Activated B cell treated with CpG ODN at 0.5 μM for 24 hours (primary cell): ENCODE results near the gene MOCS3. TPM values are rescaled to one million over a fixed set of nuclear protein-coding genes. Genes with fewer than 3 reads are reported as not detected.

Source experiments
- ATAC-seq: fragments of 200-7000 bp; cut with Tn5 transposase; one replicate; pipeline ENCODE4 v1.10.0; 2021; ENCODE audit warnings: low read depth, mild to moderate bottlenecking, moderate library complexity
- CTCF ChIA-PET: fragments of 350-600 bp; sonication (Branson Sonifier 250); formaldehyde crosslinking; loops from one replicate; lab custom pipeline; 2021; ENCODE audit warnings: antibody characterized with exemption; lab: Charles Lee
- POLR2A ChIA-PET: fragments of 350-600 bp; sonication (Branson Sonifier 250); formaldehyde crosslinking; loops from one replicate; lab custom pipeline; 2021; ENCODE audit warnings: antibody characterized with exemption; lab: Charles Lee
- DNase-seq: peaks from one replicate; pipeline ENCODE4 v3.0.0; 2022
- H3K27ac Mint-ChIP-seq: one replicate; pipeline ENCODE4 v1.8.0; 2020; ENCODE audit warnings: mixed read lengths
- H3K27me3 Mint-ChIP-seq: one replicate; pipeline ENCODE4 v1.8.0; 2021; ENCODE audit warnings: mixed read lengths
- H3K36me3 Mint-ChIP-seq: one replicate; pipeline ENCODE4 v1.8.0; 2021; ENCODE audit warnings: low read depth, mixed read lengths
- H3K4me1 Mint-ChIP-seq: one replicate; pipeline ENCODE4 v1.8.0; 2021; ENCODE audit warnings: mixed read lengths
- H3K4me3 Mint-ChIP-seq: one replicate; pipeline ENCODE4 v1.8.0; 2020; ENCODE audit warnings: mild to moderate bottlenecking, mixed read lengths
- H3K9me3 Mint-ChIP-seq: one replicate; pipeline ENCODE4 v1.8.0; 2020; ENCODE audit warnings: mixed read lengths
- intact Hi-C: fragments of 100-400 bp; cut with micrococcal nuclease; formaldehyde crosslinking; loops from one replicate; pipeline ENCODE4 v1.15.1; 2024
- total RNA-seq: library from RNA; stranded (reverse); gene quantifications from 2 replicates; pipeline ENCODE4 v1.2.3, GENCODE V29; 2022
- TF ChIP-seq, protein P1 (sequence below): fragments of 200-600 bp; IDR thresholded peaks from one replicate; pipeline ENCODE4 v1.8.0; 2022; ENCODE audit warnings: antibody characterized with exemption, mild to moderate bottlenecking

Gene MOCS3
- total RNA-seq, 1 donor from 2014 or later, result 8.1 TPM

DNA sequence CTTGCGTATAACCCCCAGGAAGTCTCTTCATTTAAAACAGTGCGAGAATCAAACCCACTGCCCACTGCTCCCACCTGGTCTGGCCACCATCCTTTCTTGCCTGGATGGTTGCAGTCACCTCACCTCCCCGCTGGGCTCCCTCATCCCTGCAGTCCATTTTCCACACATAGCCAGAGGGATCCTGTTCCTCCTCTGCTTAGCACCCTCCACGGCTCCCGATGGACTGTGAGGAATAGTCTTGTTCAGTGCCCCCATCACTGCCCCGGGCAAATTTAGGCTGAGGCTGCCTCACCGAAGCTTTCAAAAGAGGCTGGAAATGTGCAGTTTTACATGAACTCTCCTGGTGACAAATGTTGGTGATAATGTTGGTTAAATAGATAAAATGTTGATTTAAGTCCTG is 46.6 kb downstream of the MOCS3 start:
- H3K4me3 Mint-ChIP-seq, result no peak overlapping the region
- ATAC-seq (no peak), DNase-seq (no peak)
- intact Hi-C loops, result no loop called here
- H3K36me3 Mint-ChIP-seq, result peaks cover 6% of the 10 kb centered on the region
- peaks cover 12% of the 10 kb centered on the region for H3K27me3 Mint-ChIP-seq
- H3K4me1 Mint-ChIP-seq, result no peaks in the 10 kb centered on the region
- POLR2A ChIA-PET, result no interaction called here
- no peaks in the 10 kb centered on the region for H3K9me3 Mint-ChIP-seq
- H3K27ac Mint-ChIP-seq, result no peak overlapping the region
- CTCF ChIA-PET, result interaction anchor here (1.7 kb wide), 1 partner anchor 10 kb away, joined by 3 read pairs; no protein-coding TSS in a partner anchor
- TF ChIP-seq, protein P1, sequence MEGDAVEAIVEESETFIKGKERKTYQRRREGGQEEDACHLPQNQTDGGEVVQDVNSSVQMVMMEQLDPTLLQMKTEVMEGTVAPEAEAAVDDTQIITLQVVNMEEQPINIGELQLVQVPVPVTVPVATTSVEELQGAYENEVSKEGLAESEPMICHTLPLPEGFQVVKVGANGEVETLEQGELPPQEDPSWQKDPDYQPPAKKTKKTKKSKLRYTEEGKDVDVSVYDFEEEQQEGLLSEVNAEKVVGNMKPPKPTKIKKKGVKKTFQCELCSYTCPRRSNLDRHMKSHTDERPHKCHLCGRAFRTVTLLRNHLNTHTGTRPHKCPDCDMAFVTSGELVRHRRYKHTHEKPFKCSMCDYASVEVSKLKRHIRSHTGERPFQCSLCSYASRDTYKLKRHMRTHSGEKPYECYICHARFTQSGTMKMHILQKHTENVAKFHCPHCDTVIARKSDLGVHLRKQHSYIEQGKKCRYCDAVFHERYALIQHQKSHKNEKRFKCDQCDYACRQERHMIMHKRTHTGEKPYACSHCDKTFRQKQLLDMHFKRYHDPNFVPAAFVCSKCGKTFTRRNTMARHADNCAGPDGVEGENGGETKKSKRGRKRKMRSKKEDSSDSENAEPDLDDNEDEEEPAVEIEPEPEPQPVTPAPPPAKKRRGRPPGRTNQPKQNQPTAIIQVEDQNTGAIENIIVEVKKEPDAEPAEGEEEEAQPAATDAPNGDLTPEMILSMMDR, result no peak

DNA sequence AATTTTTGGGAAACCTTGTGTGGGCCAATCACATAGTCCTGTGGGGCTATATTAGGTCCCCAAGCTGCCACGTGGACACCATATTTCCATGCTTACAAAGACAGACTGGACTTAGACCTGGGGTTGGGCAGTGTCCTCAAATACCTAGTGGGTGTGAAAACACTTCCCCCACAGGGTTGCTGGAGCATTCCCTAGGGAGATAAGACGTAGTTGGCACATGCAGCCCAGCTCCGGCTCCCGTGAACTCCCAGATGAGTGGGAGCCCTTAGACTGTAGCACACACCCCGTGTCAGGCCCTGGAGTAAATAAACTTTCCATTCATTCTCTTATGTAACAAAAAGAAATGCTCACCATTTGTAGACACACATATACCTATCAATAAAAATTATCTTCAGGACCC is 50.1 kb downstream of the MOCS3 start:
- TF ChIP-seq, protein P1, result no peak
- peaks cover 3% of the 10 kb centered on the region for H3K36me3 Mint-ChIP-seq
- DNase-seq (no peak), ATAC-seq (no peak)
- POLR2A ChIA-PET, result interaction anchor here (0.7 kb wide), 1 partner anchor 153 kb away, joined by 3 read pairs; no protein-coding TSS in a partner anchor
- CTCF ChIA-PET, result interaction anchor here (0.6 kb wide), 1 partner anchor 127 kb away, joined by 3 read pairs; no protein-coding TSS in a partner anchor
- no peaks in the 10 kb centered on the region for H3K4me1 Mint-ChIP-seq
- H3K27me3 Mint-ChIP-seq, result peaks cover 4% of the 10 kb centered on the region
- intact Hi-C loops, result no loop called here
- no peak overlapping the region for H3K27ac Mint-ChIP-seq
- H3K4me3 Mint-ChIP-seq, result no peak overlapping the region
- H3K9me3 Mint-ChIP-seq, result no peaks in the 10 kb centered on the region

DNA sequence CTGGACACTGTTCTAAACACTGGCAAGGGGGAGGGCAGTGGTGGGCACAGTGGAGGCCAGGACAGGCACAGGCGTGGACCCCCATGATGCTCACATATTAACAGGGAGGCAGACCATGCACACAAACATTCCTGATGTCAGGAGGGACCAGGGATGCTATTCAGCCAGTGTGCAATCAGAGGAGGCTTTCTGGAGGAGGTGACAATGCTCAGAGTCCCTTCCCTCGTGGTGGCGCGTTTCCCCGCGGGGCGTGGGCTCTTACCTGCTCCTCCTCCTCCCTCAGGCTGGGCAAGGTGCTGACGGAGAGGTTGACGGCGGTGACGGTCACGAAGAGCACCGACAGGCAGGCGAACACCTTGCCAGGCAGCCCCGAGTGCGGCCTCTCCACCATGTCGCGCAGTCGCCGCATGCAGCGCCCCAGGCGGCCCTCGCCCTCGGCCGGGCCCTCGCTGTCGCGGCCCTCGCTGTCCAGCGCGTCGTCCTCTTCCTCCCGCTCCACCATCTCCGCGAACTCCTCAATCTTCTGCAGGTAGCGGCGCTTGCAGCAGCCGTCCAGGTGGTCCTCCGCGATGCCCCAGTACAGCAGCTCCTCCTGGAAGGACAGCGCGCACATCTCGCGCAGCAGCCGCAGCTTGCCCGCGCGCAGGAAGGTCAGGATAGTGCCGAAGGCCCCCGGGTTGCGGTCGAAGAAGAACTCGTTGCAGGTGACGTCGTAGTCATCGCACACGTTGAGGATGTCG is 50.9 kb downstream of the MOCS3 start:
- Mint-ChIP-seq H3K27me3 (peaks cover 10% of the 10 kb centered on the region), H3K36me3 (peaks cover 3% of the 10 kb centered on the region), H3K27ac (no peak overlapping the region), H3K9me3 (no peaks in the 10 kb centered on the region), H3K4me3 (no peak overlapping the region), H3K4me1 (peaks cover 3% of the 10 kb centered on the region)
- ChIA-PET CTCF (interaction anchor here (0.6 kb wide), 1 partner anchor 128 kb away, joined by 3 read pairs; no protein-coding TSS in a partner anchor), POLR2A (no interaction called here)
- TF ChIP-seq, protein P1, result no peak
- ATAC-seq (no peak), DNase-seq (no peak)
- intact Hi-C loops, result no loop called here

DNA sequence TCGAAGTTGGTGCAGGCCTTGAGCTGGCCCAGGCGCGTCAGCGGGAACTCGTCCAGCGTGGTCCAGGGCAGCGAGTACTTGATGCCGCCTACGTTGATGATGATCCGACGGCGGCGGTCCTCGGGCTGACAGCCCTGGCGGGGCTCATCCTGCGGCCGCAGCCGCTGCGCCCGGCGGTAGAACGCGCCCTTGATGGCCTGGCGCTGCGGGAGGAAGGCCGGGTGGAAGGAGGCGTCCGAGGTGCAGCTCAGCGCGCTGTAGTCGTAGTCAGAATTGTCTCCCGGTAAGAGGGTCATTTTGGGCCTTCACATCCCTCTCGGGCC is 51.4 kb downstream of the MOCS3 start:
- H3K27ac Mint-ChIP-seq, result no peak overlapping the region
- ChIA-PET POLR2A (no interaction called here), CTCF (no interaction called here)
- peaks cover 16% of the 10 kb centered on the region for H3K27me3 Mint-ChIP-seq
- DNase-seq (no peak), ATAC-seq (no peak)
- H3K4me1 Mint-ChIP-seq, result peaks cover 9% of the 10 kb centered on the region
- TF ChIP-seq, protein P1, result no peak
- peaks cover 3% of the 10 kb centered on the region for H3K36me3 Mint-ChIP-seq
- H3K9me3 Mint-ChIP-seq, result no peaks in the 10 kb centered on the region
- intact Hi-C loops, result no loop called here
- H3K4me3 Mint-ChIP-seq, result no peak overlapping the region

DNA sequence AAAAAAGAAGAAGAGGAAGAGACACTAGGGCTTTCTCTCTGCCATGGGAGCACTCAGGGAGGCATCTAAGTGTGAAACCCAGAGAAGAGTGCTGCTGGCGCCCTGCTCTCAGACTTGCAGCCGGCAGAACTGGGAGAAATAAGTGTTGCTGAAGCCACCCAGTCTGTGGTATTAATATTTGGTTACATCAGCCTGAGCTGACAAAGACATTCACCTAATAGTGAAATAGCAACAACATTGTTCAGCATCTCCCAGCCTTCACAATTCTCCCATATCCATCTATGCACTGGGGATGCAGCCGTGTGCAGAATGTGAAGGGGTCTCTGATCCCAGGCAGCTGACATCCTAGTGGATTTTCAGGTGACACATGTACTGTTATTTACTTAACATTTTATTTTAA is 52.3 kb downstream of the MOCS3 start:
- no peak overlapping the region for H3K27ac Mint-ChIP-seq
- POLR2A ChIA-PET, result no interaction called here
- H3K4me1 Mint-ChIP-seq, result peaks cover 11% of the 10 kb centered on the region
- ATAC-seq, result no peak
- H3K9me3 Mint-ChIP-seq, result no peaks in the 10 kb centered on the region
- H3K4me3 Mint-ChIP-seq, result no peak overlapping the region
- peaks cover 18% of the 10 kb centered on the region for H3K27me3 Mint-ChIP-seq
- CTCF ChIA-PET, result no interaction called here
- intact Hi-C loops, result no loop called here
- peaks cover 2% of the 10 kb centered on the region for H3K36me3 Mint-ChIP-seq
- DNase-seq, result no peak
- TF ChIP-seq, protein P1, result no peak
